ENCODE data around the gene INTS11.

Gene INTS11

DNA sequence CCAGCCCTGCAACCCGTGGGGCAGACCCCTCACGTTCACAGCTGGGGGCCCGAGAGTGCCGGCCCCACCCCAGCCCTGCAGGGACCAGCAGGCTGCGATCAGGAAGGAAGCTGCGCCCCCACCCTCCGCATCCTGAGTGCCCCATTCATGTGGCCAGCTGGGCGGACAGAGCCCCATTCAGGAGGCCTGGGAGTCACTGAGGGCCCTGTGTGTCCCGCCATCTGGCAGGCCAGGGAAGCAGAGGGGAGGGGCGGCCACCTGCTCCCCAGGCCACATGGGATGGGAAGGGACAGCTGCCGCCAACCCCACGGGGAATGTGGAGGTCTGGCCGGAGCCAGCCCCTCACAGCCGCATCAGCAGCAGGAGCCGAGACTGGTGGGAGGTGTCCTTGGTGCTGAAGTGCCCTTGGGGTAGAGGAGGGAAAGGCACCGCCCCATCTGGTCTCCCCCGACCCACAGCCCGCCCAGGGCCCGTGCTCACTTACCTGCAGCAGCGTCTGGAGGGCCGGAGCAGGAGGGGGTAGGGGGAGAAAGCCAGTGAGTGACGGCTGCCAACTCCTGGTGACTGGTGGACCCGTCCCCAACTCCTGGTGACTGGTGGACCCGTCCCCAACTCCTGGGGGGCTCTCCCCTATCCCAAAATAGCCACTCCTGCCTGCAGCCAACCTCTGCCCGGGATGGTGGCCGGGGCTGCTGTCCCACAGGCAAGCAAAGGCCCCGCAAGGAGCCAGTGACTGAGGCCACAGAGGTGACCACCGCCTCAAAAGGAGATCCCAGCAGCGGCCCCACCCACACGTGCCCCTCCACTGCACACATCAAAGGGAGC is 25.4 kb downstream of the INTS11 start:
- DNase-seq, result no peak

DNA sequence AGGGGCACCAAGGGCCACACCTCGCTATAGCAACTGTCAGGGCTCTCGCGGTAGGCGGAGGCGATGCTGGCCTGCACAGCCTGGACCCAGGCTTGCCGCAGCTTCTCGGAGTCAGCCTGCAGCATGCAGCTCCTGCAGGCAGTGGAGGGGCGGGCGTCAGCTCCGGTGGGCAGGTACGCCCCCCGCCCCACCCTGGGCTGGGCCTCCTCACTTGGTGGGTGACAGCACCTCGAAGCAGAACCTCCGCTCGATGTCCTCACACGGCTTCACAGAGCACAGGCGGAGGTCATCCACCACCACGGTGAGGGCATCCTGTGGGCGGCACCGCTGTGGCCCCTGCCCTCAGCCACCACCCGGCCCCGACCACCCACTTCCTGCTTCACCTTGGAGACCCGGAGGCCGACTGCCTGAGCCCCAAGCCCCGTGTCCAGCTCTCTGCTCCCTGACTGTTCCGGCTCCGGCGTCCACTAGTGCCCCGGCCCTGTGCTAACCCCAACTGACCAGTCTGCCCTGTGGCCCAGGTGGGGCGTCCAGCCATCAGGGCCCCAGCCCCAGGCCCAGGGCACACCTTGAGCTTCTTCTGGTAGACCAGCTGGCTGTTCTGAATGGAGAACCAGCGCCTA is 26.5 kb downstream of the INTS11 start:
- no peak for DNase-seq

DNA sequence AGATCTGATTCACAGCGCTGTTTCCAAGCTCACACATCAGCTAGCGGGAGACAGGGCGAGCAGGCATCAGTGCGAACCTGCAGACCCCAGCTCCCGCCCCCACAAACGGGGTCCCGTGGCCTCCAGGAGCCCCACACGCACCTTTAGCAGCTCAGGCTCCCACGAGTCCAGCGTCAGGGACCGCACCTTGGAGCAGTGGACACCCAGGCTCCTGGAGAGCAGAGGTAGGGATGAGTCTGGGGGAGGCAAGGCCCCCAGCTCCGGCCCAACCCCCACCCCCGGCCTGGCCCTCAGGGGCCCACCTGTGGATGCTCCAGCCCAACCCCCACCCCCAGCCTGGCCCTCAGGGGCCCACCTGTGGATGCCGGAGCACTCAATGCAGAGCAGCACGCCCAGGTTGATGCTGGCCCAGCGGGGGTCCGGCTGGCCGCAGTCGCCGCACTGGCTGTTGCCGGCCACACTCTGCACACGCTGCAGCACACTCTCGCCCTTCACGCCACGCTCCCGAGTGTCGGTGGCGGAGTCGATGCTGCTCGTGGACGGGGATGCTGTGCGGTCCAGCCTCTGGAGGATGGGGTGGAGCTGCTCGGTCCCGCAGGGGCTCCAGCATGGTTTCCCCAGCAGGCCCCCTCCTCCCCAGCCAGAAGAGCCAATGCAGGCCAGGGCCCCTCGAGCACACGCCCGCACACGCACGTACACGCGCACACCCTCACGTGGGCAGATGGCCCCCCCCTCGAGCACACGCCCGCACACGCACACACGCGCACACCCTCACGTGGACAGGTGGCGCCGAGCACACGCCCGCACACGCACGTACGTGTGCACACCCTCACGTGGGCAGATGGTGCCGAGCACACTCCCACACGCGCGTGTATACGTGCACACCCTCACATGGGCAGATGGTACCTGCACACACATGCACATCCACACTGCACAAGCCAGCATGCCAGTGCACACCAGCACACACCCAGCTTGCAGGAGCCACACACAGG is 28.1 kb downstream of the INTS11 start:
- DNase-seq, result no peak

DNA sequence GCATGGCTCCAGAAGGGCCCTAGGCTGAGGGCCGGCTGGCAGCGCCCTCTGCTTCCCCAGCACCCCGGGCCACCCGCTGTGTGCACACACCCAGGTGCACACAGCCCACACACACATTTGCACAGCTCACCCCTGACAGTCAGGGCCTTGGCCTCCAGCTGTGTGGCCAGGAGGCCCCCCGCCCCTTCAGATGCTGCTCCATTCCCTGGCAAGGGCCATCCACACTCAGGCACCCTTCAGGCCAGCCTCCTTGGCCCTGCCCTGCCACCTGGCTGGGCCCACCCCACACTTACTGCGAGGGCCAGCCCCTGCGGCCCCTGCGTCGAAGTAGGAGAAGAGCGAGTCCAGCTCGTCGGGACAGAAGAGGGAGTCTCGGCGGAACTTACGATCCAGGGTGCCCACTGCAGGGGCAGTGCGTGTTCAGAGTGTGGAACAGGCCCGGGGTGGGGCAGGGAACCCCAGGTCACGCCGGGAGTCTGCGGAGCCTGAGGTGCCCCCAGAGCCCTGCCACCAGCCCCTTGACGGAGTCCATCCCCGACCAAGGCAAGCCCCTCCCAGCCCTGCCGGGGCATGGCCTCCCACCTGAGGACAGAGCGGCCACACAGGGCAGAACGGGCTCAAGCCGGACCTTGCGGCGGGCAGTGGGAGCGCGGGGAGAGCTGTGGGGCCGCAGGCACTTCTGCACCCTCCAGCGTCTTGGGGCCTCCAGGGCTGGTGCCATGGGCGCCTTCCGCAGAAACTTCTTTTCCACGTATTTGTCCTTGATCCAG is 29.1 kb downstream of the INTS11 start:
- DNase-seq, result no peak

DNA sequence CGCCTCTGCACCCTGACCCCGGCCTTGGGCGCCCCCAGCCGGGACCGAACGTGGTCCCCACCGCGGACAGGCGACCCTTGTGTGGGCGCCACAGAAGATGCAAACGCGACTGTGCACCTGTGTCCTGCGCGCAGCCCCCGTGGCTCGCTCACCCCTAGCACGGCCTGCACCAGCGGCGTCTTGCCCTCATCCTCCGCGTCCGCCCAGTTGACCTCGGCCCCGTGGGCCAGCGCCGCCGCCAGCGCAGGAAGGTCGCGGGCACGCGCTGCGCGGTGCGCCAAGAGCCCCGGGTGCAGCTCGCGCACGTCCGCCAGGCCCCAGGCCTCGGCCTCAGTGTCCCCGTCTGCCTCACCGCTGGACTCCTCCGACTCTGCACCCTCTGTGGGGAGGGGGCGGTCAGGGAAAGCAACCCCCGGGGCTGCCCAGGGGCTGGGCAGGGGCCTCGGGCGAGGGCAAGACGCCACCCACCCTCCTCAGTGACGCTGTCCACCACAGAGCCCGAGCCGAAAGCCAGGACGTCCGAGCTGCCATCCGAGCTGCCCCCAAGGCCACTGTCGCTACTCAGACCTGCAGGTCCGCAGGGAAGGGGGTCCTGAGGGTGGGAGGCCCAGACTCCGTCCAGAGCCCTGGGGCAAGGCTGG is 30.1 kb downstream of the INTS11 start:
- no peak for DNase-seq

DNA sequence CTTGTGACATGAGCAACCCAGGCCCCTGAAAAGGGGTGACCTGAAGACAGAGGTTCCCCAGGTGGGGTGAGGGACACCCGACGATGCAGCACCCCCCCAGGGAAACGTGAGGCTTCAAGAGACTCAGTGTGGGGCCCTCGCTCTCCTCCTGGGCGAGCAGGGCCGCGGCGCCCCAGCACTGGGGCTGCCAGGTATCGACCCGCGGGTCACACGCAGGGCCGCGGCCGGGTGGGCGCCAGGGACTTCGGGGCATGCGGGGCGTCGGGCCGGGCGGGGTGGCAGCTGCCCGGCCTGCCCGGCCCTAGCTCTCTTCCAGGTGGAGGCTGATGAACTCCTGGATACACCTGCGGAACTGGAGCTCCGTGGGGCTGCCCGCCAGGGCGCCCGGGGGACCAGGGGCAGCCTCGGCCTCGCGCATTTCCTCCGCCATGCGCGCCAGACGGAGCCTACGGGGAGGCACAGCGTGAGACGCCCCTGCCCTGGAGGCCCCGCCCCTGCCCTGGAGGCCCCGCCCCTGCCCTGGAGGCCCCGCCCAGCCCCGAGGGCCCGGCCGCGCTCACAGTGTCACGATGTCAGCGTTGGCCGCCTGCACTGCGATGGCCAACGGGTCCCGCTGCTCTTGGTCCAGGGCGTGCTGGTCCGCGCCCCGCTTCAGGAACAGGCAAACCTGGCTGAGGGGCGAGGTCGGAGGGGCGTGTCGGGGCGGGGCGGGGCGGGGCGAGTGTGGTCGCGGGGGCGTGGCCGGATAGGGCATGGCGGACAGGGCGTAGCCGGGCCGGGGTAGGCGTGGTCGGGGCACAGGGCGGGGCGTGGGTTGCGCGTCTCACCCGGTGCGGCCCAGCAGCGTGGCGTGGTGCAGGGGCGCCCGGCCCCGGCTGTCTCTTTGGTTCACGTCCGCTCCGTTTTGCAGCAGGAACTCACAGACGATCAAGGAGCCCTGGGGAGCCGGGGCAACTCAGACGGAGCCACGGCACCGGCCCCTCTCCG is 30.9 kb downstream of the INTS11 start:
- no peak for DNase-seq

DNA sequence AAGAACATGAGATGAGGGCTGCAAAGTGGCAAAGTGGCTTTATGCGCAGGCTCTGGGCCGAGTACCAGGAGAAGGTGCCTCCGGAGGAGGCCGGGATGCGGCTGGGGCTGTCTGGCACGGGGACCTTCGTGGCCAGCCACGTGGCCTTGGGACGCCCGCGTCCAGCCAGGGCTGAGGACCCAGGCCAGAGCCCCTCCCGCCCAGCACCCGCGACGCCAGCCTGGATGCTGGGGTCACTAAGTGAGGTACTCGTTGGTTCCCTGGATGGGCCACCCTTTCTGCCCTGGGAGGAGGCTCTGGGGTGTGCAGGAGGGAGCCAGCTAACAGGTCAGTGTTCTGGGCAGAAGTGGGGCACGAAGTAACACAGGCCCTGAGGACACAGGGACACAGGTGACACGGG is 31.6 kb downstream of the INTS11 start:
- no peak for DNase-seq

- no peak for DNase-seq
Measured at GRCh38 chr1:1292442-1292779, 32.0 kb downstream of the INTS11 start.

GRCh38 chr1:1291548-1292441 is 32.7 kb downstream of the INTS11 start:
- DNase-seq, result peak; percentile 52

GRCh38 chr1:1291023-1291528 is 33.4 kb downstream of the INTS11 start:
- DNase-seq, result peak; percentile 17

- peak; percentile 7 for DNase-seq
Measured at GRCh38 chr1:1290238-1290731, 34.2 kb downstream of the INTS11 start.

DNA sequence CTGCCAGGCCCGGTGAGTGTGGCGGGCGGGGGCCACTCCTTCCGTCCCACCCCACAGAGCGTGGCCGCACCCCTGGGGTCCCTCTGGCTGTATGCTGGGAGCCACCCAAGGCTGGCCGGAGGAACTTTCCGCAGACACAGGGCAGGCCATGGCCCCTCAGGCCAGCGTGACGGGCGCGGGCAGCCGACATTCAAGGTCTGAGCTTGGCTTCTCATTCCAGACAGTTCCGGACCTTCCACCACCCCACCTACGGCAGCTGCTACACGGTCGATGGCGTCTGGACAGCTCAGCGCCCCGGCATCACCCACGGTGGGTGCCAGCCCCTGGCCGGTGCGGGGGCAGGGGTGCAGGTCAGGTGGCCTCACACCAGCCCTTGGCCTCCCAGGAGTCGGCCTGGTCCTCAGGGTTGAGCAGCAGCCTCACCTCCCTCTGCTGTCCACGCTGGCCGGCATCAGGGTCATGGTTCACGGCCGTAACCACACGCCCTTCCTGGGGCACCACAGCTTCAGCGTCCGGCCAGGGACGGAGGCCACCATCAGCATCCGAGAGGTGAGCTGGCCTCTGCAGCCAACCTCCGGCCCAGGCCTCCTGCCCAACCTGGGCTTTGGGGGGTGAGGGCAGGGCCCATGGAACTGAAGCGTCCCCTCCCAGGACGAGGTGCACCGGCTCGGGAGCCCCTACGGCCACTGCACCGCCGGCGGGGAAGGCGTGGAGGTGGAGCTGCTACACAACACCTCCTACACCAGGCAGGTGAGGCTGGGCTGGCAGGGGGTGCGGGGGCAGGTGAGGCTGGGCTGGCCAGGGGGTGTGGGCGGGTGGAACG is 37.0 kb downstream of the INTS11 start:
- DNase-seq, result no peak

- DNase-seq, result no peak
Measured at GRCh38 chr1:1286313-1287261, 37.9 kb downstream of the INTS11 start.

GRCh38 chr1:1285611-1286311 is 38.7 kb downstream of the INTS11 start:
- no peak for DNase-seq

DNA sequence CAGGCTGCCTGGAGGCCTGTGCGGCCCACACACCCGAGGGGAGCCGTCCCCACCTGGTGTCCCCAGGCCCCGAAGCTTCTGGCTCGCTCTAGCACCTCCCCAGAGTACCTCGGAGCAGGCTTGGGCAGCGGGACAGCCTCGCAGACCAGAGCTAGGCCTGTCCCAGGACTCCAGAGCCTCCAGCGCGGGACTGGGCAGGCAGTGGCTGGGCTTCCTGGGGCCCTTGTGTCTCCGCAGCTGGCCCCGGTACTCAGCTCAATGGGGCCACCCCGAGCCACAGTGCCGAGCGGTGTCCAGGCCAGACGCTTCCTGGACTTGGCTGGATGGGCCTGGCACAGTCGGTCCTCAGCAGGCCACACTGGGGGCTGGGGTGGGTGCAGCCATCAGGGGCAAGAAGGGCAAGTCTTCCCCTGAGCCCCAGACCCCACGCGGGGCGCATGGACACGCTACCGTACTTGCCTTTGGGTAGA is 39.3 kb downstream of the INTS11 start:
- DNase-seq, result no peak
